Stimulated activated CD4-positive, alpha-beta T cell treated with anti-CD3 and anti-CD28 coated beads, Interleukin-1b, Interleukin-23, amount 100 ng/mL, for 1 hour (primary cell): ENCODE results near the gene SP140.
"Not testable (repeated sequence)": the region's sequence is repeated elsewhere in the genome, so short reads cannot be mapped to it uniquely, and the experiment has no call there.

Experiments used
- DNase-seq, 2 donors: peaks; one replicate each; pipeline ENCODE4 v3.0.0-alpha.2; 2020; ENCODE audit warnings: low read depth in 2 of 2

The SP140 gene

GRCh38 chr2:230289311-230289710, 63.8 kb downstream of the SP140 start:
- DNase-seq = not testable (repeated sequence)

DNA sequence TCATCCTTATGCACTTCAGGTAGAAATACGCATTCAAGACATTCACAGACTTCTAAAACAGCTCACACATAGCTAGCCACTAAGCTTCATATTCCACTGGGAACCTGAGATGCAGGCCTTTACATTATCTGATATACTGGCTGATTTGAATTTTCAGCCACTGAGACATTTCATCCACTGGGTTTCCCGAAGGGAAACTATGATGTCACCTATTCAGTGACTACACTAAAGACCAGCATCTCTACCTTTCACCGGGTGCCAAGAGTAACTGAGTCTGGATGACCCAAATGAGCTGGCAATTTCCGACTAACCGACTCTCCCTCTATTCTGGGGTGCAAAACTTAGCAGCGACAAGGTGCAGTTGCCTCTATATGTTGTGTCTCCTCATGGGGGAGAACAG, 69.7 kb downstream of the SP140 start:
- DNase-seq = no peak

- no peak for DNase-seq
Measured at GRCh38 chr2:230296917-230297316, 71.4 kb downstream of the SP140 start.

- DNase-seq = no peak
Measured at GRCh38 chr2:230299618-230300017, 74.1 kb downstream of the SP140 start.

DNA sequence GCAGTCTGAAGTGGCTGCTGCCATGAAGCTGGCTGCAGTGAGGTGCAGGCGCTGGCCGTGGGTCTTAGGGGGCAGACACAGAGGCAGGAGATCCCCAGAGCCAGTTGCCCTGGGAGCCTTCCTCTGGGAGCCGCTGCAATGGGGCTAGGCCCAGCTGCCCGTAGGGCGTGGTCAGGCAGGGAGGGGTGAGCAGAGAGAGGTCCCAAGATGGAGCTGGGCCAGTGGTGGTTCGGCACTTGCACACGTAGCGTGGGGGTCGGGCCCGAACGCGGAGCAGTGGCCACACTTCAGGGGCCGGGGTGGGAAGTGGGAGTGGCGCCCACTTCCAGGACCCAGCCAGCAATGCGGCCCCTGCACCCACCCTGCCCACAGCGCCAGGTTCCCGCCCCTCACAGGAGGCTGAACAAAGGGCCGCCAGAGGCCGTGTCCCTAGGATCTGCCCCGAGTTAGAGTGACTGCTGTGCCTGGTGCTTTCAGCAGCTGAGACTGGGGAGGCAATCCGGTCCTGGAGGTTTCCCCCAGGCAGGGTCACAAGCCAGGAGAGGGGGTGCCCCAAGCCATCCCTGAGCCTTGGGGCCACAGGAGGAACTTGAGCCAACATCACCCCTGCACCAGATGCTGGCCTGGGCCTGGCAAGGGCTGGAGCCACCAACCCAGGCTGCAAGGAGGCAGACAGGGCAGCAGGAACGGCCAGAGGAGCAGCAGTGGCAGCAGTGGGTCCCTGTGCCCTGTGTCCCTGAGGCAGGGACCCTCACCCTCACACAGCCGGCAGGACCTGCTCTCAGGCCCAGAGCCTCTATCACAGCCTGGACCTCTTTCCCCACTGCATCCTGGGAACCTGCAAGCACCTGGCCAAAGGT, 80.1 kb downstream of the SP140 start:
- no peak for DNase-seq

- no peak for DNase-seq
Measured at GRCh38 chr2:230306474-230306873, 80.9 kb downstream of the SP140 start.

- DNase-seq = no peak
Measured at GRCh38 chr2:230307485-230307884, 81.9 kb downstream of the SP140 start.

GRCh38 chr2:230308402-230309000, 83.0 kb downstream of the SP140 start:
- DNase-seq = no peak

GRCh38 chr2:230310792-230311191, 85.3 kb downstream of the SP140 start:
- DNase-seq = not testable (repeated sequence)

- not testable (repeated sequence) for DNase-seq
Measured at GRCh38 chr2:230311634-230312033, 86.1 kb downstream of the SP140 start.

- DNase-seq = no peak
Measured at GRCh38 chr2:230312638-230313037, 87.1 kb downstream of the SP140 start.

- DNase-seq = no peak
Measured at GRCh38 chr2:230317366-230317765, 91.8 kb downstream of the SP140 start.

DNA sequence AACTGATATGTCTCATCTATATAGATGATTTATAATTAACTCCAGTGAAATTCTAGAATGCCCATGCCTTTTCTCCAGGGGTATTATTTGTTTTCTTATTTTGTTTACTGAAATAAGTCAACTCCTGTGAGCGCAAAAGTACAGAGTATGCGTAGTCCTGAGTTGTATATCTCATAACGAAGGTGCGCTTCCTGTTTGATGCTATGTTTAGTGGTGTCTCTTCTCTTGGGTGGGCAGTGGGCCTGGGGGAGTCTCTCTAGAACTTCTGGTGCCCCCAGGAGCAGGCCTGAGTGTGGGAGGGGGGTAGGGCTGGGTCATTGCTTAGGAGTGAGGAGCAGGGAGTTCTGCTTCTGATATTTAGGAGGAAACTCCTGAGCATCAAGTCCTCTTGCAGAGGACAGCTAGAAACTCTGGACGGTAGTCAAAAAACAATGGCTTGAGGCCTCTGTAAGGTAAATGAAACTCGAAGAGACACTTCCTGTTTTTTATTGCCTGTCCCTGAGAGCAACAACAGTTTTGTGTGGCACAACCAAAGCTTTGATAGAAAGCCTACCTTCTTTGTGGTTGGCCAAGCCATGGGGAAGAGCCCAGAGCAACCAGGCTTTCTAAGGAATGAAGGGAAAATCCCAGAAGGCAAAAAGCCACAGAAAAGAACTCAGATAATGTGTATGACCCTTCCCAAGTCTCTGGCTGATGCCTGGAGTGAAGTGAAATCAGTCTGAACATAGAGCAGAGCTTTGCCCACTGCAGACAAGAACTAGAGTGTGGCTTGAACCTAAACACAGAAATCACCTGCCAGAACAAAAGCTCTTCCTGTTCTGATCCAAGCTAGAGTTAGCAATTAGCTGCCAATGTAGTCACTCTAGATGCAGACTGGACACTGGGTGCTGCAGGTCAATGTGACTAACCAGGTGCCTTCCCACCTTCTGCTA, 92.9 kb downstream of the SP140 start:
- no peak for DNase-seq

GRCh38 chr2:230319211-230319862, 93.8 kb downstream of the SP140 start:
- DNase-seq = peak in 1 of 2 donors; percentile 39

DNA sequence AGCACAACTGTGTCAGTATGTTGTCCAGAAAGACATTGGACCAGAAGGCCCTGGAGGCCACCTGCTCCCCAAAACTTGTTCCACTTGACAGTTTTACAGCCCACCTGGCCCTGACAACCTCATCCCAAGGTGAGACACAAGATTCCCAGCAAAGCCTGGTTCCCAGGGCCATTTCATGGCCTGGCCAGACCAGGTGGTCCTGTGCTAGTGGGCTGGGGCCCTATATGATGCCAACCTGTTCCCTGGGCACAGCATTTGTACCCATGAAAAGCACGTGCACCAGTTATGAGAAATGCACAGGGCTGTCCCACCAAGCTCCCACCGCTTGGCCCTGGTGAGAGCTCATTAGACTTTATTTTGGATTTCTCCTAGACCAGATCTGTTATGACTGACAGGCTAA, 95.5 kb downstream of the SP140 start:
- DNase-seq = no peak

- no peak for DNase-seq
Measured at GRCh38 chr2:230322561-230323384, 97.2 kb downstream of the SP140 start.

- no peak for DNase-seq
Measured at GRCh38 chr2:230323385-230324106, 98.0 kb downstream of the SP140 start.

- no peak for DNase-seq
Measured at GRCh38 chr2:230324503-230324902, 99.0 kb downstream of the SP140 start.

GRCh38 chr2:230325316-230326243, 100.0 kb downstream of the SP140 start:
- DNase-seq = no peak
